BLaER1 (cell line): ENCODE measurements around the gene VASH2.
A peak's percentile ranks its signal among the peaks of the same experiment; 100 is the strongest.

Experiments
- H3K27ac ChIP-seq: shearing (Covaris generic); formaldehyde crosslinking; 2 replicates; pipeline ENCODE4 v1.8.1; 2022
- H3K27me3 ChIP-seq: shearing (Covaris generic); formaldehyde crosslinking; 2 replicates; pipeline ENCODE4 v1.8.1; 2022
- H3K36me3 ChIP-seq: shearing (Covaris generic); formaldehyde crosslinking; 2 replicates; pipeline ENCODE4 v1.8.1; 2022
- H3K4me1 ChIP-seq: shearing (Covaris generic); formaldehyde crosslinking; 2 replicates; pipeline ENCODE4 v1.8.1; 2022
- H3K4me2 ChIP-seq: shearing (Covaris generic); formaldehyde crosslinking; 2 replicates; pipeline ENCODE4 v1.8.1; 2022
- H3K4me3 ChIP-seq: shearing (Covaris generic); formaldehyde crosslinking; 2 replicates; pipeline ENCODE4 v1.8.1; 2022
- H3K9ac ChIP-seq: shearing (Covaris generic); formaldehyde crosslinking; 2 replicates; pipeline ENCODE4 v1.8.1; 2022
- H3K9me3 ChIP-seq: shearing (Covaris generic); formaldehyde crosslinking; 2 replicates; pipeline ENCODE4 v1.8.1; 2022
- H4K20me1 ChIP-seq: shearing (Covaris generic); formaldehyde crosslinking; 2 replicates; pipeline ENCODE4 v1.8.1; 2022
- Cebpa-rat ChIP-seq: shearing (Covaris generic); IDR thresholded peaks from 2 replicates; pipeline ENCODE4 v1.8.1; 2022

VASH2 gene

DNA sequence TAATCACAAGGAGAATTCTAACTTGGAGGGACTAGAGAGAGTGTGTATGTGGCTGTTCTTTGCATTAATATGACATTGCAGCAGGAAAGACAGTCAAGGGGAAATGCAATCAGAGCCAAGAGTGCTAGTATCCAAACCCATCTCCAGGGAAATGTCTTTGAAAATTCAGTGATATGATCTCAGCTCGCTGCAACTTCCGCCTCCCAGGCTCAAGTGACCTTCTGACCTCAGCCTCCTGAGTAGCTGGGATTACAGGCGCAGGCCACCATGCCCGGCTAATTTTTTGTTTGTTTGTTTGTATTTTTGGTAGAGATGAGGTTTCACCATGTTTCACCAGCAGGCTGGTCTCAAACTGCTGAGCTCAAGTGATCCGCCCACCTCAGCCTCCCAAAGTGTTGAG, 16.3 kb downstream of the VASH2 start:
- Histone ChIP-seq H3K27ac (no peak overlapping the region), H4K20me1 (no peaks in the 10 kb centered on the region), H3K9me3 (no peaks in the 10 kb centered on the region), H3K4me1 (peaks cover 27% of the 10 kb centered on the region), H3K9ac (no peak overlapping the region), H3K4me3 (no peak overlapping the region), H3K36me3 (peaks cover 84% of the 10 kb centered on the region), H3K27me3 (no peaks in the 10 kb centered on the region), H3K4me2 (no peak overlapping the region)
- TF ChIP-seq Cebpa-rat, result no peak

GRCh38 chr1:212967801-212968200, 17.5 kb downstream of the VASH2 start:
- Histone ChIP-seq H4K20me1 (no peaks in the 10 kb centered on the region), H3K36me3 (peaks cover 84% of the 10 kb centered on the region), H3K27ac (no peak overlapping the region), H3K27me3 (no peaks in the 10 kb centered on the region), H3K4me2 (peak overlapping the region; percentile 60), H3K4me1 (peaks cover 27% of the 10 kb centered on the region), H3K4me3 (no peak overlapping the region), H3K9ac (no peak overlapping the region), H3K9me3 (no peaks in the 10 kb centered on the region)
- no peak for TF ChIP-seq Cebpa-rat

GRCh38 chr1:212968368-212968863, 18.1 kb downstream of the VASH2 start:
- H3K27ac ChIP-seq, result peak overlapping the region; percentile 33; the same call in 1 of the 2 replicates
- no peak overlapping the region for H3K4me3 ChIP-seq
- H3K4me1 ChIP-seq, result peaks cover 27% of the 10 kb centered on the region
- peak overlapping the region; percentile 60 for H3K4me2 ChIP-seq
- no peaks in the 10 kb centered on the region for H3K9me3 ChIP-seq
- no peak overlapping the region for H3K9ac ChIP-seq
- no peaks in the 10 kb centered on the region for H4K20me1 ChIP-seq
- H3K36me3 ChIP-seq, result peaks cover 84% of the 10 kb centered on the region
- no peaks in the 10 kb centered on the region for H3K27me3 ChIP-seq
- TF ChIP-seq Cebpa-rat, result no peak

- Histone ChIP-seq H3K4me2 (no peak overlapping the region), H3K9ac (no peak overlapping the region), H3K4me3 (no peak overlapping the region), H3K4me1 (peaks cover 27% of the 10 kb centered on the region), H4K20me1 (no peaks in the 10 kb centered on the region), H3K36me3 (peaks cover 84% of the 10 kb centered on the region), H3K27me3 (no peaks in the 10 kb centered on the region), H3K9me3 (no peaks in the 10 kb centered on the region), H3K27ac (no peak overlapping the region)
- no peak for TF ChIP-seq Cebpa-rat
Observed at GRCh38 chr1:212970085-212970484, 19.7 kb downstream of the VASH2 start.

DNA sequence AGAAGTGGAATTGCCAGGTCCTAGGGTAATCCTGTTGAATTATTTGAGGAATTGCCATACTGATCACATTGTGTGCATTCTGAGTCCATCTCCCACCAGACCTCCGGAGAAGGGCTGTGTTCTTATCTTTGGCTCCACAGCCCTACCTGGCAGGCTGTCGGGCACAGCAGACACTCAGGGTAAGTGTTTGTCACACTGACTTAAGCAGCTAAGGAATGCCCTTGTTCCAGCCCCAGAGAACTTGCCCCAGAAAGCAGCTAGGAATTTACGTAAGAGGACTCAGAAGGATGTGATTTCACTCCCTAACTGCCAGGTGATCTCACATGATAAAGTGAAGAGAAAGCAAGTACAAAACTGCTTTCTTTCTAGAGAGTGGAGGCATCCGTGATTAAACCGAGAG, 21.0 kb downstream of the VASH2 start:
- Histone ChIP-seq H3K27ac (no peak overlapping the region), H3K4me1 (peaks cover 27% of the 10 kb centered on the region), H3K9me3 (no peaks in the 10 kb centered on the region), H3K4me3 (no peak overlapping the region), H3K36me3 (peaks cover 84% of the 10 kb centered on the region), H3K4me2 (no peak overlapping the region), H3K9ac (no peak overlapping the region), H3K27me3 (no peaks in the 10 kb centered on the region), H4K20me1 (no peaks in the 10 kb centered on the region)
- no peak for TF ChIP-seq Cebpa-rat

- Histone ChIP-seq H3K9me3 (no peaks in the 10 kb centered on the region), H3K36me3 (peaks cover 92% of the 10 kb centered on the region), H4K20me1 (no peaks in the 10 kb centered on the region), H3K4me1 (peaks cover 14% of the 10 kb centered on the region), H3K9ac (no peak overlapping the region), H3K4me3 (no peak overlapping the region), H3K27ac (no peak overlapping the region), H3K27me3 (no peaks in the 10 kb centered on the region), H3K4me2 (no peak overlapping the region)
- no peak for TF ChIP-seq Cebpa-rat
Observed at GRCh38 chr1:212973426-212973825, 23.1 kb downstream of the VASH2 start.

DNA sequence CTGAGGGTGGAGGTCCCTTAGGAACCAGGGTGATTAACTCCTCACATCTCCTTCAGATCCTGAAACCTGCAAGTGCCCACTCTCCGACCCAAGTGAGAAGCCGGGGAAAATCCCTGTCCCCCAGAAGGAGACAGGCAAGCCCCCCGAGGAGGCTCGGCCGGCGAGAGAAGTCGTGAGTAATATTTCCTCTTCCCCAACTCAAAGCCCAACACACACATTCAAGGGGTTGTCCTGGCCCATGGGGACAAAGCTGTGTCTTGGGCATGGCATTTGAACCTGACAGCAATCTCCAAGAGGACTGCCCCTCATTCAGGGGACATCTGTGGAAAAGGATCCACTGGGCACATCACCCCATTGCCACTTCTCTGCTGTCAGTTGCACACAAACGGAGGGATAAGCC, 23.6 kb downstream of the VASH2 start:
- Histone ChIP-seq H3K9me3 (no peaks in the 10 kb centered on the region), H3K4me3 (no peak overlapping the region)

DNA sequence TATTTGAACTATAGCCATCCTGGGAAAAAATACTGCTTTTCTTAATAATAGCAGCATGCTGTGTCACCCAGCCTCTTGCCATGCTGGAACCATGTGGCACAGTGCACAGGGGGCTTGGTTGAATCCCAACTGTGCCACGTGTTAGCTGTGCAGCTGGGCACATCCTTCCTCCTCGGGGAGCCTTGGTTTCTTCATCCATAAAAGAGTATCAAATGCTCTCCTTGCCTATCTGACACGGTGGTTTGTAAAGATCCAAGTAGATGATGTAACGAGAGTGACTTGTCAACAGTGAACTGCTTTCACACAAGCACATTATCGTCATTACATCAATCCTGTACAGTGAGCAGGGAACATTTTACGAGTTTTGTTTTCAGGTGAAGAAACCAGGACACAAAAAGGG, 24.4 kb downstream of the VASH2 start:
- Histone ChIP-seq H3K9ac (no peak overlapping the region), H3K9me3 (no peaks in the 10 kb centered on the region), H4K20me1 (no peaks in the 10 kb centered on the region), H3K36me3 (peaks cover 100% of the 10 kb centered on the region), H3K4me2 (no peak overlapping the region), H3K4me3 (no peak overlapping the region), H3K27ac (no peak overlapping the region), H3K4me1 (peaks cover under 1% of the 10 kb centered on the region; the same call in 1 of the 2 replicates), H3K27me3 (no peaks in the 10 kb centered on the region)
- TF ChIP-seq Cebpa-rat, result no peak

More for the DNA sequence above, 23.6 kb downstream of the VASH2 start:
- Histone ChIP-seq H3K9ac (no peak overlapping the region), H4K20me1 (no peaks in the 10 kb centered on the region), H3K4me1 (peaks cover 9% of the 10 kb centered on the region), H3K36me3 (peaks cover 96% of the 10 kb centered on the region), H3K4me2 (no peak overlapping the region), H3K27me3 (no peaks in the 10 kb centered on the region), H3K27ac (no peak overlapping the region)
- TF ChIP-seq Cebpa-rat, result no peak

- no peak overlapping the region for H3K27ac ChIP-seq
- H3K36me3 ChIP-seq, result peaks cover 100% of the 10 kb centered on the region
- no peak overlapping the region for H3K4me3 ChIP-seq
- no peak overlapping the region for H3K4me2 ChIP-seq
- H3K9ac ChIP-seq, result no peak overlapping the region
- no peaks in the 10 kb centered on the region for H3K4me1 ChIP-seq
- H4K20me1 ChIP-seq, result no peaks in the 10 kb centered on the region
- no peak for TF ChIP-seq Cebpa-rat
- H3K9me3 ChIP-seq, result no peaks in the 10 kb centered on the region
- H3K27me3 ChIP-seq, result no peaks in the 10 kb centered on the region
Observed at GRCh38 chr1:212975111-212975918, 25.0 kb downstream of the VASH2 start.

DNA sequence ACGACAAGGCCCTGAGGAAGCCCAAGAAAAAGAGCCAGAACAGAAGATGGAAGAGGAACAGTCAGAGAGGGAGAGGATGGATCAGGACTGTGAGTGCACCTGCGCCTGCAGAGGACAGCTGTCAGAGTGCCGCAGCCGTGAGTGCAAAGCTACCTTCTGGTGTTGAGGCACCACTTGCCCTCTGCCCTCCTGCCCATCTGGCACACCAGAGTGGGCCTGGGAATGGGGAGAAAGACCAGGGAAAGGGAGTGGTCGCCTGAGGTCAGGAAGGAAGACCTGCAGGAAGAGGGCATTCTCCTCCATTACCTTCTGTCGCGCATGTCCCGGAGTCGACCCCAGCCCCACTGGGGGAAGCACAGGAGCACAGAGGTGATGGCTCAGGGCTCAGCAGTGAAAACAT, 26.2 kb downstream of the VASH2 start:
- H3K4me2 ChIP-seq, result no peak overlapping the region
- peaks cover 98% of the 10 kb centered on the region for H3K36me3 ChIP-seq
- no peak overlapping the region for H3K4me3 ChIP-seq
- no peaks in the 10 kb centered on the region for H3K27me3 ChIP-seq
- H3K27ac ChIP-seq, result no peak overlapping the region
- no peaks in the 10 kb centered on the region for H3K9me3 ChIP-seq
- H3K9ac ChIP-seq, result no peak overlapping the region
- 0 out of 2 replicates have a peak, but pooled peaks cover 5% of the 10 kb centered on the region for H4K20me1 ChIP-seq
- no peak for TF ChIP-seq Cebpa-rat
- peaks cover 11% of the 10 kb centered on the region for H3K4me1 ChIP-seq
